ENCODE results near the gene FBLN2.

- TF ChIP-seq SP1 (IDR thresholded peaks at IDR 0.05; ENCODE audit: low read depth) (no peak), SRF (IDR thresholded peaks at IDR 0.05; ENCODE audit: low read depth) (no peak), CTCF (IDR thresholded peaks at IDR 0.05 in 2 of 3, conservative IDR thresholded peaks at IDR 0.05 in 1 of 3; ENCODE audit: borderline replicate concordance in 1 of 3, insufficient read depth in 1 of 3, low read depth in 2 of 3, low read length in 2 of 3) (no peak), ZNF274 (IDR thresholded peaks at IDR 0.05; ENCODE audit: low read depth, low read length) (no peak), POLR2A (IDR thresholded peaks at IDR 0.05; ENCODE audit: borderline replicate concordance, extremely low read depth, insufficient read depth, insufficient read length) (no peak), YY1 (IDR thresholded peaks at IDR 0.05; ENCODE audit: extremely low read depth, insufficient replicate concordance, low read depth, low read length) (no peak), POLR2AphosphoS5 (IDR thresholded peaks at IDR 0.05; ENCODE audit: low read depth, low read length) (no peak), EZH2 (IDR thresholded peaks at IDR 0.05) (no peak), SIN3A (IDR thresholded peaks at IDR 0.05; ENCODE audit: low read depth) (no peak), EGR1 (IDR thresholded peaks at IDR 0.05; ENCODE audit: low read depth) (no peak)
These were observed 25.3 kb downstream of the FBLN2 start for GRCh38 chr3:13574083-13574797.

Measured in HCT116 (cell line).